Measurements from ENCODE around the gene SLC43A3.

DNA sequence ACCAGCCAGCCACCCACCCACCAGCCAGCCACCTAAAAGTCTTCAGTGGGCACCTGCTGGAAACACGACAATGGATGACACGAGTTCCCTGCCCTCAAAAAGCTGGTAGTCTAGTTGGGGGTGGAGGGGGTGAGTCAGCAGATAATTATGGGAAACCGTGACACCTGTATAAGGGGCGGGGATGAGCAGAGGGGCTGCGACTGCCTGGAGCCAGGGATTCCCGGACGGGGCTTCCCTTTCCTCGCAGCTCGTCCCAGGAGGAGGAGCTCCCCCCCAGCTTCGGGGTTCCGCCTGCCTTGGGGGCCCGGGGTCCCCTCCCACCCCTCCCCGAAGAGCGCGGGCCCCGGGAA is 31.1 kb upstream of the SLC43A3 start:
- TF ChIP-seq, protein P1, sequence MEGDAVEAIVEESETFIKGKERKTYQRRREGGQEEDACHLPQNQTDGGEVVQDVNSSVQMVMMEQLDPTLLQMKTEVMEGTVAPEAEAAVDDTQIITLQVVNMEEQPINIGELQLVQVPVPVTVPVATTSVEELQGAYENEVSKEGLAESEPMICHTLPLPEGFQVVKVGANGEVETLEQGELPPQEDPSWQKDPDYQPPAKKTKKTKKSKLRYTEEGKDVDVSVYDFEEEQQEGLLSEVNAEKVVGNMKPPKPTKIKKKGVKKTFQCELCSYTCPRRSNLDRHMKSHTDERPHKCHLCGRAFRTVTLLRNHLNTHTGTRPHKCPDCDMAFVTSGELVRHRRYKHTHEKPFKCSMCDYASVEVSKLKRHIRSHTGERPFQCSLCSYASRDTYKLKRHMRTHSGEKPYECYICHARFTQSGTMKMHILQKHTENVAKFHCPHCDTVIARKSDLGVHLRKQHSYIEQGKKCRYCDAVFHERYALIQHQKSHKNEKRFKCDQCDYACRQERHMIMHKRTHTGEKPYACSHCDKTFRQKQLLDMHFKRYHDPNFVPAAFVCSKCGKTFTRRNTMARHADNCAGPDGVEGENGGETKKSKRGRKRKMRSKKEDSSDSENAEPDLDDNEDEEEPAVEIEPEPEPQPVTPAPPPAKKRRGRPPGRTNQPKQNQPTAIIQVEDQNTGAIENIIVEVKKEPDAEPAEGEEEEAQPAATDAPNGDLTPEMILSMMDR (IDR thresholded peaks at IDR 0.05) = no peak
- no peak for TF ChIP-seq ZFX (IDR thresholded peaks at IDR 0.05; ENCODE audit: borderline replicate concordance)

Data from 22Rv1 (cell line).